Stimulated activated CD4-positive, alpha-beta T cell treated with anti-CD3 and anti-CD28 coated beads, Interleukin-12 subunit alpha, Interleukin-12 subunit beta, amount 100 ng/mL, for 4 hours (primary cell): ENCODE results near the gene B4GALT2.

Source experiments
- DNase-seq: peaks from one replicate; pipeline ENCODE4 v3.0.0-alpha.2; 2020

Gene B4GALT2

GRCh38 chr1:43978551-43979260, at the start of gene B4GALT2:
B4GALT2 (plus strand) TSS chr1:43979210; CDS start chr1:43981161, 1,951 bp downstream.
- DNase-seq: peak; percentile 46

GRCh38 chr1:43930168-43930948, 48.7 kb upstream of the B4GALT2 start:
- no peak for DNase-seq

- DNase-seq: no peak
Measured at GRCh38 chr1:43930949-43931275, 48.1 kb upstream of the B4GALT2 start.

- DNase-seq: no peak
Measured at GRCh38 chr1:43931711-43932660, 47.0 kb upstream of the B4GALT2 start.

- no peak for DNase-seq
Measured at GRCh38 chr1:43932786-43933385, 46.1 kb upstream of the B4GALT2 start.

GRCh38 chr1:43933386-43934100, 45.5 kb upstream of the B4GALT2 start, which contains the start of gene ARTN:
ARTN (plus strand) TSS chr1:43933801; CDS start chr1:43935657, 1,856 bp downstream.
- DNase-seq: no peak

GRCh38 chr1:43934101-43934985, 44.7 kb upstream of the B4GALT2 start:
- peak; percentile 50 for DNase-seq

- DNase-seq: no peak
Measured at GRCh38 chr1:43934986-43935324, 44.1 kb upstream of the B4GALT2 start.

GRCh38 chr1:43935711-43936427, 43.1 kb upstream of the B4GALT2 start:
- no peak for DNase-seq

- DNase-seq: no peak
Measured at GRCh38 chr1:43936431-43937151, 42.4 kb upstream of the B4GALT2 start.

GRCh38 chr1:43937179-43937865, 41.7 kb upstream of the B4GALT2 start:
- DNase-seq: no peak

- no peak for DNase-seq
Measured at GRCh38 chr1:43938383-43938782, 40.6 kb upstream of the B4GALT2 start.

GRCh38 chr1:43938892-43939587, 40.0 kb upstream of the B4GALT2 start:
- DNase-seq: no peak

GRCh38 chr1:43942411-43942810, 36.6 kb upstream of the B4GALT2 start:
- no peak for DNase-seq

GRCh38 chr1:43944860-43945259, 34.1 kb upstream of the B4GALT2 start:
- no peak for DNase-seq

GRCh38 chr1:43945674-43946235, 33.3 kb upstream of the B4GALT2 start:
- DNase-seq: no peak

GRCh38 chr1:43946236-43947060, 32.6 kb upstream of the B4GALT2 start, which contains the start of gene IPO13:
IPO13 (plus strand) TSS chr1:43946950; CDS start chr1:43947601, 651 bp downstream.
- peak; percentile 93 for DNase-seq
